ENCODE results near the gene CEP164.

DNA sequence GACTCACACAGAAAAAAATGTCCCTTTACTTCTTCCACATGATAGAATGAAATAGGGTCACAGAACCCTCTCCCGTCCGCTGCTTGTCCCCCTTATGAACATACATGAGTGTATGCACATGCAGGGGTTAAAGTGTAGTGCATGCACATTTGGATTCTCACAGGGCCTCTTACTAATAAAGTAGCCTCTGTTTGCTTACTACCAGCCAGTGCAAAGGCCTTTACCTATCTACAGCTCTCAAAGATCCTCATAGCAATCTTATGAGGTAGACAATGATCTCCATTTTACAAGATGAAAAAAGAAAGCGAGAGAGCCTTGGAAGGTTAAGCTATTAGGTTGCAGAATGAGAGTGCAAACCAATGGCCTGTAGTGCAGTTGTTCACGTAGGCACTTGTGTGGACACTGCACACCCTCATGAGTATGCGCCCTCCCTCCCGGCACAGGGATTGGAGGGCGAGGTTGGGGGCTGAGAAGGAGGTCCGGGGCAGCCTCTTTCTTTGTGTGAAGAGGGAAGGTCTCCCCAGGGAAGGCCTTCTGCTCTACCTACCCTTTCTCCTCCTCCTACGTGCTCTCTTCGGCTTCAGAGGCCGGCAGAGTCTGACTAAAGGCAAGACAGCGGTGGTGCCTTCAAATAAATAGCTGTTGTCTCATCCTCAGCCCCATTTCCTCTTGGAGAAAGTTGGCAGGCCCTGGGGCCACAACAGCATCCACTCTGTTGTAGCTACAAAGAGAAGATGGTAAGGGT, 91.3 kb downstream of the CEP164 start:
- TF ChIP-seq RAD21 (IDR thresholded peaks at IDR 0.05; ENCODE audit: low read length), result no peak
- TF ChIP-seq, protein P1, sequence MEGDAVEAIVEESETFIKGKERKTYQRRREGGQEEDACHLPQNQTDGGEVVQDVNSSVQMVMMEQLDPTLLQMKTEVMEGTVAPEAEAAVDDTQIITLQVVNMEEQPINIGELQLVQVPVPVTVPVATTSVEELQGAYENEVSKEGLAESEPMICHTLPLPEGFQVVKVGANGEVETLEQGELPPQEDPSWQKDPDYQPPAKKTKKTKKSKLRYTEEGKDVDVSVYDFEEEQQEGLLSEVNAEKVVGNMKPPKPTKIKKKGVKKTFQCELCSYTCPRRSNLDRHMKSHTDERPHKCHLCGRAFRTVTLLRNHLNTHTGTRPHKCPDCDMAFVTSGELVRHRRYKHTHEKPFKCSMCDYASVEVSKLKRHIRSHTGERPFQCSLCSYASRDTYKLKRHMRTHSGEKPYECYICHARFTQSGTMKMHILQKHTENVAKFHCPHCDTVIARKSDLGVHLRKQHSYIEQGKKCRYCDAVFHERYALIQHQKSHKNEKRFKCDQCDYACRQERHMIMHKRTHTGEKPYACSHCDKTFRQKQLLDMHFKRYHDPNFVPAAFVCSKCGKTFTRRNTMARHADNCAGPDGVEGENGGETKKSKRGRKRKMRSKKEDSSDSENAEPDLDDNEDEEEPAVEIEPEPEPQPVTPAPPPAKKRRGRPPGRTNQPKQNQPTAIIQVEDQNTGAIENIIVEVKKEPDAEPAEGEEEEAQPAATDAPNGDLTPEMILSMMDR (conservative IDR thresholded peaks at IDR 0.05; ENCODE audit: low read depth, low read length), result no peak
- no peak for TF ChIP-seq POLR2A (IDR thresholded peaks at IDR 0.05; ENCODE audit: low read depth, low read length)
- no peak for TF ChIP-seq MXI1 (IDR thresholded peaks at IDR 0.05; ENCODE audit: borderline replicate concordance, low read depth, low read length)
- no peak for TF ChIP-seq CHD1 (IDR thresholded peaks at IDR 0.05; ENCODE audit: low read depth, low read length)
- no peak for TF ChIP-seq CEBPB (IDR thresholded peaks at IDR 0.05; ENCODE audit: low read depth, low read length)
- TF ChIP-seq RFX5 (IDR thresholded peaks at IDR 0.05; ENCODE audit: low read depth, low read length), result no peak
- no peak for TF ChIP-seq BHLHE40 (IDR thresholded peaks at IDR 0.05; ENCODE audit: low read depth, low read length)
- TF ChIP-seq SMC3 (IDR thresholded peaks at IDR 0.05; ENCODE audit: low read depth, low read length), result no peak
- TF ChIP-seq MAZ (IDR thresholded peaks at IDR 0.05; ENCODE audit: borderline replicate concordance, low read depth, low read length), result no peak

Data from IMR-90 (cell line).